Activated naive CD8-positive, alpha-beta T cell treated with anti-CD3 and anti-CD28 coated beads, Interleukin-2, amount 50 U/mL, for 16 hours (primary cell): ENCODE results near the gene FCHSD2.
"Not testable (repeated sequence)": the region's sequence is repeated elsewhere in the genome, so short reads cannot be mapped to it uniquely, and the experiment has no call there.

Experiments
- DNase-seq: peaks from one replicate; pipeline ENCODE4 v3.0.0-alpha.2; 2020; ENCODE audit warnings: low read depth, low spot score

FCHSD2 gene

GRCh38 chr11:72930008-72930407 lies 212.1 kb downstream of the FCHSD2 start:
- DNase-seq = no peak

GRCh38 chr11:72929256-72929655 lies 212.9 kb downstream of the FCHSD2 start:
- no peak for DNase-seq

GRCh38 chr11:72927380-72927779 lies 214.7 kb downstream of the FCHSD2 start:
- DNase-seq = no peak

DNA sequence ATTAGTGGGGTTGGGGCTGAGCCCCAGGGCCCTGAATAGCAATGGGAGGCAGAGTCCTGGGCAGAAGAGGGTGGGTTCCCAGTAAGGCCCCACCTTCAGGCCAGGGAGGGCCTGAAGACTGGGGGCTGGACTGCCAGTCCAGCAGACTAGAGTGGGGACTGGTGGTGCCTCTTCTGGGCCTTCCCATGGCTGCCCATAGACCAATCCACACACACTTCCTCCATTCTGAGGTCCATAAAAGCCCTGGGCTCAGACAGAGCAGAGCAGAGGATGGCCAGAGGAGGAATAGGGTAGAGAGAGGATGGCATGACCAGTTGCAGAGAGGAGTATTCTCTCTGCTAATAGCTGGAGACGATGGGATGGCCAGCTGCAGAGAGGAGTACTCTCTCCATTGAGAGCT lies 216.0 kb downstream of the FCHSD2 start:
- DNase-seq = no peak

DNA sequence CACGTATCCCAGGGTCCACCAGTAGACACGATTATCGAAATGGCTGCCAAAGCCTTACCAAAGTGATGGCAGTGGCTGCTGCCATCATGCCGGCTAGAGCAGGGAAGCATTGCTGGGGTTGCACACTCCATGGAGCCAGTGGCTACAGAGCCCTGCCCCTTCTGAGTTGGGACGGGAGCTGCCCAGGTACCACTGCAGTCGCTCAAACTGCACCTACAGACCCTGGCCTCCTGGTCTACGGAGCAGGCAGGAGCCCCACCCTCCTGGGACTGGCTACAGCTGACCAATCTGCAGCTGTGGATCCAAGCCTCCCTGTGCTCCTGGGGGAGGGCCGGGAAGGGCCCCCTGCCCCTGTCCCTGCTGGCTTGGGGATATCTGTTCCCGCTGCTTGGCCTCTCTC lies 216.5 kb downstream of the FCHSD2 start:
- DNase-seq = no peak

DNA sequence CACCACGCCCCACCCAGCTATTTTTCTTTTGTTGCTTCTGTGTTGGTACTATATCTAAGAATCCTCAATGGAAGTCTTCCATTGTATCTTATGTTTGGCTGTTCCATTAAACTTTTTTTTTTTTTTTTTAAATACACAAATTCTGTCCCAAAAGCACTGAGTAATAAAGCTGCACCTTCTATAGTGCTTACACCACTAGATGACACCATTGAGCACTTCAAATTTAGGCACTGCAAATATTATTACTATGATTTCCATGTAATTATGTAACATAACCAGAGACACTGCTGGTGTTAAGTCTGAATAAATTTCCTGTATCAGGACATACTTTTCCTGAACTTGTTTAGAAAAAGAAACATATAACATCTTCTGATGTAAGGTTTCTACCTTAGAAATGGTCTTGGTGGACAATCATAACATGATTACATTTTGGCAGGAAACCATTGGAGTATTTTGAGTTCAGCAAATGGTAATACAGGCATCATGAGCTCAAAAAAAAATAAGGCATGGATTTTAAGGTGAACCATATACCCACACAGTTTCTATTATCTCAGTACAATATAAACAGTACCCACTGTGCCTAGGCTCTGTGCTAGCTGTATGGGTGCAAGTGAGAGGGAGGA lies 217.4 kb downstream of the FCHSD2 start:
- no peak for DNase-seq

DNA sequence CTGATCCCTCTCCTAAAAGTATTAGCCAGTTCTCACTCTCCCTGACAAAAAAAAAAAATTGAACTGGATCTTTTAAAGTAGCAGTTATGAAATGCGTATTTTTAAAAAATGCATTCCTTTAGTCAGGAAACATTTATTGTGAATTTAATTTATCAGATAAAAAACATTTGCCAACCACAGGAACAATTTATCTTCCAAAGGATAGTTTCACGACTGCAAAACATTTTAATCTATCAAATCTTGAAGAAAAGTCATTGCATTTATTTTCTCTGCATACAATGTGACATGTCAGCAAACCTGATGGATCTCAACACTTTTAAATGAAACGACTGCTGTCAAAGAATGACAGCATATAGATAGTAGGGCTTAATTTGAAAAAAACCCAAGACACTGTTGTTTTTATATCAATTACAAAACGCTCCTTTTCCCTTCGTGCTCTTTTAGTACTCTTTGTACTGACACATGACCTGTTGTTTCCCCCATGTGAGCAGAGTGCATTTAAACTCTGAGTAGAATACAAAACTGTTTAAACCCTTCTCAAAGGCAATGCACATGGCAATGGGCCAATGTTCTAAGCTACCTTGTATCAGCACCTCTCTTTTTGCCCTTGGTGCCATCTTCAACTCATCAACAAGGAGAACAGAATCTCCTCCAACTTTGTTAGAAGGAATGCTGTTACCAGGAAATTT lies 220.9 kb downstream of the FCHSD2 start:
- DNase-seq = no peak

DNA sequence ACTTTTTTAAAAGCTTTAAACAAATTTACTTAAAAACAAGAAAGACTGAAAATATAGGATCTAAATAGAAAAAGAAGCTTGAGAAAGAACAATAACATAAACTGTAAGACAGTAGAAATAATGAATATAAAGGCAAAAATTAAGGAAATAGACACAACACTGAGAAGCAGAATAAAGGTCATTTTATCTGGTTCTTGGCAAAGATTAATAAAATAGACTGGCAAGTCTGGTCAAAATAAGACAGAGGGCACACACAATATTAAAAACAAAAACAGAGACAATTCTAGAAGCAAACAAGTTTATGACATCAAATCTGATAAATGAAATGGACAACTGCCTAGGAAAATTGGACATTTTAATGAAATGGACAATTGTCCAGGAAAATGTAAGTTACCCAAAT lies 222.1 kb downstream of the FCHSD2 start:
- DNase-seq = no peak

- no peak for DNase-seq
Observed at GRCh38 chr11:72918851-72919250, 223.3 kb downstream of the FCHSD2 start.

DNA sequence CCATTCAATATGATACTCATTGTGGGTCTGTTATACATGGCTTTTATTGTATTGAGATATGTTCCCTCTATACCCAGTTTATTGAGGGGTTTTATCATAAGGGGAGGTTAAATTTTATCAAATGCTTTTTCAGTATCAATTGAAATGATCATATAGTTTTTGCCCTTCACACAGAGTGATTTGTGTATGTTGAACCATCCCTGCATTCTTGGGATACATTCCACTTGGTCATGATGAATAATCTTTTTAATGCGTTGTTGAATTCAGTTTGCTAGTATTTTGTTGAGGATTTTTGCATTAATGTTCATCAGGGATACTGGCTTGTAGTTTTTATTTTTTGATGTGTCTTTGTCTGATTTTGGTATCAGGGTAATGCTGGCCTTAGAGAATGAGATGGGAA lies 229.9 kb downstream of the FCHSD2 start:
- no peak for DNase-seq

- not testable (repeated sequence) for DNase-seq
Observed at GRCh38 chr11:72909558-72910388, 232.3 kb downstream of the FCHSD2 start.

DNA sequence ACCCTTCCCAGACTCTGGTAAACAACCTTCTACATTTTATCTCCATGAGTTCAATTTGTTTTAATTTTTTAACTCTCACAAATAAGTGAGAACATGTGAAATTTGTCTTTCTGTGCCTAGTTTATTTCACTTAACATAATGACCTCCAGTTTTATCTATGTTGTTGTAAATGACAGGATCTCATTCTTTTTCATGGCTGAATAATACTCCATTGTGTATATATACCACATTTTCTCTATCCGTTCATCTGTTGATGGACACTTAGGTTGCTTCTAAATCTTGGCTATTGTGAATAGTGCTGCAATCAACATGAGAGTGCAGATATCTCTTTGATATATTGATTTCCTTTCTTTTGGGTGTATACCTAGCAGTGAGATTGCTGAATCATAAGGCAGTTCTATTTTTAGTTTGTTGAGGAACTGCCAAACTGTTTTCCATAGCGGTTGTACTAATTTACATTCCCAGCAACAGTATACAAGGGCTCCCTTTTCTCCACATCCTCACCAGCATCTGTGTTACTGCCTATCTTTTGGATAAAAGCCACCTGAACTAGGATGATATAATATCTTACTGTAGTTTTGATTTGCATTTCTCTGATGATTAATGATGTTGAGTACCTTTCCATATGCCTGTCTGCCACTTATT lies 234.0 kb downstream of the FCHSD2 start:
- DNase-seq = no peak

GRCh38 chr11:72904016-72904415 lies 238.1 kb downstream of the FCHSD2 start:
- DNase-seq = no peak

DNA sequence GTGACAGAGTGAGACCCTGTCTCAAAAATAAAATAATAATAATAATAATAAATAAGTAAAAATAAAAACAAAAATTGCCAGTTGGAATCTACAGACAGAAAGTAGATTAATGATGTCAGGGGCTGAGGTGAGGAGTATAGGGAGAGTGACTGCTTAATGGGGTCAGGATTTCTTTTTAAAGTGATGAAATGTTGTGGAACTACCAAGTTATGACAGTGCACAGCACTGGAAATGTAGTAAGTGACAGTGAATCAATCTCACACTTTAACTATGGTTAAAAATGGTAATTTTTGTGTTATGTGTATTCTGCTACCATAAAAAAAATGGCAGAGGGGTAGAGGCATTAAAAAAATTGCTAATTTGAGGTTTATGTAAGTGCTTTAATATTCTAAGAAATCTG lies 240.7 kb downstream of the FCHSD2 start:
- DNase-seq = no peak

DNA sequence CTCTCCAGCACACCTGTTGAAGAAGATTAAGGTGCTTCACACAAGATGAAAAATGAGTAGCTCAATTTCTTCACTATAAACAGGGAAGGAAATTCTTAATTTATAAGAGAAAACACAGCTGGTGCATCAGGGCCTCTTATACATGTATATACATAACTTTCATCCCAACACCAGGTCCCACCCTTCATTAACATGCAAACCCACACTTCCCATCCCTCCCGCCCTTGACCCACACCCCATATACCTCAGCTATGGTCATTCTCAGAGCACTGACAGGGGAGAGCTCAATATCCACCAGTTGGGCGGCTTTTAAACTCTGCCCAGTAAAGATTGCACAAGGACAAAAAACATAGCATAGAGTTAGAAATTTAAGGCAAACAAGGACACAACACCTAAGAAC lies 242.1 kb downstream of the FCHSD2 start:
- DNase-seq = no peak

- no peak for DNase-seq
Observed at GRCh38 chr11:72899238-72899637, 242.9 kb downstream of the FCHSD2 start.

DNA sequence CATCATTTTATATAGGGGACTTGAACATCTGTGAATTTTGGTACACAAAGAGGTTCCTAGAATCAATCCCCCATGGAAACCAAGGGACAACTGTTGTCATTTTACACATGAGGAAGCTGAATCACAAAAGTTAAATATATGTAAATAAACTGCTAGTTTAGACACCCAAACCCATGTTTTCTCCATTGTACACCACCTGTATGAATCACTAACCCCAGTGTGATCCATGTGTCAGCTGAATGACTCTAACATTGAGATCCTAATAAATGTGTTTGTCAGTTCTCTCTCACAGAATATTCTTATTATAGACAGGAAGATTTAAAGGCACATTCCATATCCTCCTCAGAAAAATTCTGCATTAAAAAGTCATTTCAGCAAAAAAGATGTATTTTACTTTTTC lies 244.6 kb downstream of the FCHSD2 start:
- DNase-seq = no peak

DNA sequence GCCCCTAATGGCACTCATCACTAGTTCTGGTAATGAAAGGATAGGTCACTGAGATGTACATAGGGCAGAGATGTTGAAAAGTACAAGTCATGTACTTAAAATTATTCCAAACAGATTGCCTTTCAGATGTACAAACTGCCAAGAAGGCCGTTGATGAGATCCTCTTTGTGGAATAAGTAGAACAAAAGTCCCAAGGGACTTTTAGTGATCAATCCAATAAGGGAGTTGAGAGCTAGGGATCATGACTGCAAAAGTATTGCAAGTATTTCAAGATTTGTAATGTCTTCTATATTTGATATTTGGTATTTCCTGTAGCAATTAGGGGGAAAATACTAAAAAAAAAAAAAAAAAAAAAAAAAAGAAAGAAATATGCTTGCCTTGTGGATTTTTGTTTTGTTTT lies 245.7 kb downstream of the FCHSD2 start:
- DNase-seq = no peak

DNA sequence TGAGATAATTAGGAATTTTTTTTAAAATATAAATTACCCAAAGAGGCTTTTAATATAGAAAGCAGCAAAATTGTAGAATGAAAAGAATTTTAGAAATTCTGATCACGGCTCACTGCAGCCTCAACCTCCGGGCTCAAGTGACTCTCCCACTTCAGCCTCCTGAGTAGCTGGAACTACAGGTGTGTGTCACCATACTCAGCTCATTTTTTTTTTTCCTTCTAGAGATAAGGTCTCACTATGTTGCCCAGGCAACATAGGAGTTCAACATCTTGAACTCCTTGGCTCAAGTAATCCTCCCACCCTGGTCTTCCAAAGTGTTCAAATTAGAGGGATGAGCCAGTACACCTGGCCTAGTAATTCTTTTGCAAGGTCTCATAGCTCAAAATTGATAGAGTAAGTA lies 251.2 kb downstream of the FCHSD2 start:
- DNase-seq = no peak

DNA sequence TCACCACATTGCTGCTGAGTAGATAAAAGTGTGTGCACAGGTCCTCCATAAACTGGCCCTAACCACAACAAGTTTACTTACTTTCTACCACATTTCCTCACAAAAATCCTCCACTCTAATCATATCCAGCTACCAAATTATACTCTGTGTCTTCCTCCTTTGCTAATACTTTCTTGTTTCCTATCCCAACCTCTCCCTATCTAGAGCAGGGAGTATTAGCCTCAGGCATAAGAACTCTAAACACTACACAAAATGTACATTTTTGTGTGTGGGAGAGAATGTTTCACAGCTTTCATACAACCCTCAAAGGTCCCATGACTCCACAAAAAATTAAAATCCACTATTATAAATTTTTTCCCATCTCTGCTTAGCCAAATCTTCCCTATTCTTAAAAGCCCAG lies 255.5 kb downstream of the FCHSD2 start:
- no peak for DNase-seq

- no peak for DNase-seq
Observed at GRCh38 chr11:72885749-72886609, 256.1 kb downstream of the FCHSD2 start.
